Mammary epithelial cell (primary cell): ENCODE results near the gene IFI27L2.

Experiments
- CTCF ChIP-seq, 2 donors: IDR thresholded peaks in 1 of 2; conservative IDR thresholded peaks in 1 of 2; 2 replicates each; pipeline ENCODE4 v1.5.1; 2011 to 2012; ENCODE audit warnings: inconsistent platforms in 2 of 2, low read length in 2 of 2, mild to moderate bottlenecking in 2 of 2, control low read depth in 1 of 2, low read depth in 1 of 2; ENCODE audit not compliant: insufficient read depth in 1 of 2; ENCODE audit errors: extremely low read depth in 1 of 2
- EZH2 ChIP-seq: IDR thresholded peaks from 2 replicates; pipeline ENCODE4 v1.6.1; 2012; ENCODE audit warnings: low read length, inconsistent platforms, borderline replicate concordance

- TF ChIP-seq CTCF (conservative IDR thresholded peaks at IDR 0.05 in 1 of 2, IDR thresholded peaks at IDR 0.05 in 1 of 2; ENCODE audit: extremely low read depth in 1 of 2, insufficient read depth in 1 of 2, low read depth in 1 of 2, low read length in 2 of 2) (no peak), EZH2 (no peak)
Observed at GRCh38 chr14:94113908-94114588, 15.4 kb downstream of the IFI27L2 start.
